Measurements from ENCODE around the gene KNTC1.

DNA sequence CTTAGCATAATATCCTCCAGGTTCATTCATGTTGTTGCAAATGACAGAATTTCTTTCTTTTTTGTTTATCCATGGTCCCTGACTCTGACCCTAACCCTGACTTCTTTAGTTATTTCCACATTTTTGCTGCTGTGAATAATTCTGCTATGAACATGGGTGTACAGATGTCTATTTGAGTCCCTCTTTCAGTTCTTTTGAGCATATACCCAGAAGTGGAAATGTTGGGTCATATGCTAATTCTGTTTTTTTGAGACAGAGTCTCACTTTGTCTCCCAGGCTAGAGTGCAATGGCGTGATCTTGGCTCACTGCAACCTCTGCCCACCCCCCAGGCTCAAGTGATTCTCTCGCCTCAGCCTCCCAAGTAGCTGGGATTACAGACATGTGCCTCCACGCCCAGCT is 33.1 kb downstream of the KNTC1 start:
- TF ChIP-seq, protein P1, sequence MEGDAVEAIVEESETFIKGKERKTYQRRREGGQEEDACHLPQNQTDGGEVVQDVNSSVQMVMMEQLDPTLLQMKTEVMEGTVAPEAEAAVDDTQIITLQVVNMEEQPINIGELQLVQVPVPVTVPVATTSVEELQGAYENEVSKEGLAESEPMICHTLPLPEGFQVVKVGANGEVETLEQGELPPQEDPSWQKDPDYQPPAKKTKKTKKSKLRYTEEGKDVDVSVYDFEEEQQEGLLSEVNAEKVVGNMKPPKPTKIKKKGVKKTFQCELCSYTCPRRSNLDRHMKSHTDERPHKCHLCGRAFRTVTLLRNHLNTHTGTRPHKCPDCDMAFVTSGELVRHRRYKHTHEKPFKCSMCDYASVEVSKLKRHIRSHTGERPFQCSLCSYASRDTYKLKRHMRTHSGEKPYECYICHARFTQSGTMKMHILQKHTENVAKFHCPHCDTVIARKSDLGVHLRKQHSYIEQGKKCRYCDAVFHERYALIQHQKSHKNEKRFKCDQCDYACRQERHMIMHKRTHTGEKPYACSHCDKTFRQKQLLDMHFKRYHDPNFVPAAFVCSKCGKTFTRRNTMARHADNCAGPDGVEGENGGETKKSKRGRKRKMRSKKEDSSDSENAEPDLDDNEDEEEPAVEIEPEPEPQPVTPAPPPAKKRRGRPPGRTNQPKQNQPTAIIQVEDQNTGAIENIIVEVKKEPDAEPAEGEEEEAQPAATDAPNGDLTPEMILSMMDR (IDR thresholded peaks at IDR 0.05), result no peak
- no peak for TF ChIP-seq ZFX (IDR thresholded peaks at IDR 0.05; ENCODE audit: borderline replicate concordance)

Data from 22Rv1 (cell line).